ENCODE results near the gene WDR76.
A peak's percentile ranks its signal among the peaks of the same experiment; 100 is the strongest.

Gene WDR76

DNA sequence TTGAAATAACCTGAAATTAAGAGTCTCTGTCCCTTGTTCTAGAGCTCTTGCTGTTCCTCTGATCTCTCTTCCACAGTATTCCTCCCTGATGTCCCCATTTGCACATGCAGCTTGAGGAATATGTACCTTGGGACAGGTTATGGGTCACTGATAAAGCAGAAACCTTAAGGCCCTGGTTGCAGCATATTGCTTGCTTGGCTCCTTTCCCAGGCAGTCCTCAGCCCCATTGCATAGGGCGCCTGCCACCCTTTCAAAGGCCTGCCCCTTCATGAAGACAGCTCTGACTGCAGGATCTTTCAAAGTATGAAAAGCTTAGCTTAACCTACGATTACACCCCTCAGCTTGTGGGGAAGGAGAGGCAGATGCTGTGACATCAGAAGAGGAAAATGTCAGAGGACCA is 51.6 kb downstream of the WDR76 start:
- no peak for DNase-seq (ENCODE audit: low spot score)

DNA sequence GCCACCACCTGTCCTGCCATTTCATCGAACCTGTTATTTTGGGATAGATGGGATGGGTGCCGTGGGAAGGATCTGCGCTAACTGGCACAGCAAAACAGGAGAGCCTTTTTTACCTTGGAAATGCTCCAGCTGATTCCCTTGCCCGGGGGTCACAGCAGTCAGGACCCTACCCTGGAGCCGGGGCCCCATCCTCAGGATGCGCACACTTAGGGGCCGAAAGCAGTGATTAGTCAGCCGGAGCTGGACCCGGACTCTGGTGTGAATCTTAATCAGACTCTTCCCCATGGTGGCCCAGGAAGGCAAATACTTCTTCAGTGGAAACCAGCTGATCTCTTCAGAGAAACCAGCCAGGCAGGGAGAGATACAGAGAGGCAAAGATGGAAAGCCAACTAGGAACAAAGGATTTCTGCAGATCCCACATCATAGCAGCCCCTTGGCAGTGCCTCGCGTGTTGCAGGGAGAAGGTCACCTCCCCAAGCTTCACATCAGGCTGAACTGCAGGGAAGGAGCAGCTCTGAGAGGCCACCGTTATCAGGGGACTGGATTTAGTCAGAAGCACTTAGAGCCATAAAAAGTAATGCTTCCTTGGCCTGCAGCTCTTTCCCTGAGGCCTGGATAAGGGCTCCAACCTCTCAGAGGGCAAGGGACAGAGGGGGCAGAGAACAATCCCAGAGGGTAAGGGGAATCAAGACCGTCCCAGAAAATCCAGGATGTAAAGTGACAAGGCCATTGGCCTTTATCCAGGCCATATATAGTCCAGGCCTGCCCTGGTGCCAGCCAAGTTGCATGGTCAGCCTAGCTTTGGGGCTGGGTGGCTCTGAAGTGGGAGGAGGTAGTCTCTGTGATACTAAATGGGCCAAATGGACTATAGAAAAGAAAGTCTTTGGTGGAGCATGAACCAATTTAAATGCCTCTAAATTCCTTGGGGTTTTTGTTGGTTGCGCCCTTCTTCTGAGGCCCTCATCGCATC is 52.9 kb downstream of the WDR76 start:
- no peak for DNase-seq (ENCODE audit: low spot score)

GRCh38 chr15:43880406-43881194 is 53.8 kb downstream of the WDR76 start:
- DNase-seq (ENCODE audit: low spot score): no peak

GRCh38 chr15:43881245-43881644 is 54.4 kb downstream of the WDR76 start:
- no peak for DNase-seq (ENCODE audit: low spot score)

DNA sequence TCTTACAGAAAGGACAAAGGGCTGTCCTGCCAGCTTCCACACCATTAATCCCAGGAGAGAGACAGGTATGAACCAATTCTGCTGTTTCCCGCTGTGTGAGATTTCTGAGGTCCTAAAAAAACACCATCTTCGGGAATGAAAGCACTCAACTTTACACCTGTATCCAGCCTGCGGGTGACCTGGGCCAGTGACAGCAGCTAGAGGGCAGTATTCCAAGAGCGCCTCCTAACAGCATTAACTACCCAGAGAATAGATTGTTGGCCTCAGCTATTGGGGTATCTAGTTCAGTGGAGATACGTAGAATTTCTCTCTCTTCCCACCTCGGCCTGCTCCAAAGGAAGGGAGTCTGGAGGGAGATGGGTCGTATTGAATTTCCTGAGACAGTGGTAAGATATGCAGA is 55.1 kb downstream of the WDR76 start:
- DNase-seq (ENCODE audit: low spot score): no peak

DNA sequence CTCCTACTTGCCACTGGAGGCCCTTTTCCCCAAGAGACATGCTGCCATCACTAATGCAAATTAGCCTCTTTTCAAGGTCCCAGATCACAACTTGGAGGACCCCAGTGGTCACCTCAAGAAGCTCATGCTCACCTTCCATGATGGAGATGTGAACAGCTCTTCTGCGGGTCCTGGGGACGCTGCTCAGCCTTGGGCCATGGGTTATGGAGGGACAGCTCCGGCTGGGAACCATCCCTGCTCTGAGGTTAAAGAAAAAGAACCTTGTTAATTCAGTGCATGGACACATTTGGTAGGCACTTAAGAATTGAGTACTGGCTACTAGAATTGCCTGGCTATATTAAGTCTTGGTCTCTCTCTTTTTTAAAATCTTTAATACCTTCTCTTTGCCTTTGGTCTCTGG is 56.8 kb downstream of the WDR76 start:
- DNase-seq (ENCODE audit: low spot score): no peak

DNA sequence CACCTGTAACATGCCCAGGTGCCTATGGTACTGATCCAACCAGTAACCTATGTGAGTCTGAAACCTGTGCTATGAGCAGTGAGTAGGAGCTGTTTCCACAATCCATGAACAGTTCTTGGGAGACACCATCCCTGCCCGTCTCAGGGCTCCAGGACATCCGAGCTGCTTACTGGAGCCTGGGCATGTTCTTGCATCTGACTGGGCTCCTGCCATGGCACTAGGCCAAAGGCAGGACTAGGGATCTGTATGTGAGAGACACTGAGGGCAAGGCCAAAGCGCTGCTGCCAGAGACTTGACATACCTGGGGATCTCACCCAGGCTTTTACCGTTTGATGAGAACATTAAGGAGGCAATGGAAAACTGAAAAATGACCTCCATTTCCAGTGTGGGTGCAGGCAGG is 59.8 kb downstream of the WDR76 start:
- DNase-seq (ENCODE audit: low spot score): no peak

DNA sequence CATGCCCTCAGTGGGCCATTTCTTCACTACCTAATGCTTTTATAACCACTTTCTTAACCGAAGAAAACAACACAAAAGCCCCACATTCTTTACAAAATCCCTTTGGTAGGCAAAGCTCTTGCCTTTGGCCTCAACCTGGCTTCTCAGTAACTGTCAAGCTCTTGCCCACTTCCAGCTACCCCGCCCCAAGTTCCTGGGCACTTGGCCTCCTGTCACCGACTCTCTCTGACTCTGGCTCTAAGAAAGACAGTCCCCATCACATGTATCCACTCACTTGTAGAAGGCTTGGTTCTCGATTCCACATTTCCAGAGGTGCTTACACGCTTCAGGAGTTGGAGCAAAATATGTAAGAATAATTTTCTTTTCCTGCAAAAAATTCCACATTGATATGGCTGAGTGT is 61.1 kb downstream of the WDR76 start:
- no peak for DNase-seq (ENCODE audit: low spot score)

DNA sequence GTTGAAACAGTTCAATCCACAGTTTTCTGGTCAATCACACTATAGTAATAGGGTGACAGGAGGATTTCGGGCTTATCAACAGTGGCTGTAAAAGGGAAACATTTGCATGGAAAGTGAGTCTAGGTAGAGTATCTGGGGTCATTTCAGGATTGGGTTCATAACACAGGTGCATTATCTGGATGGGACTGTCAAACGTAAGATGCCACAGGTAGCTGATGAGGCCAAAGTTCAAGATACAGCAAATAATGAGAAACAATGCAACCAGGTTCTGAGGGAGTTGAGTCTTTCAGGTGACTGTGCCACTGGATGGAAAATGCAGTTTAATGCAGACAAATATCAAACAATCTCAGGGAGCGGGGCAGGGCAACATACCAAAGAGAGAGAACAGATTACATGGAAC is 62.2 kb downstream of the WDR76 start:
- DNase-seq (ENCODE audit: low spot score): no peak

GRCh38 chr15:43893956-43894355 is 67.2 kb downstream of the WDR76 start:
- no peak for DNase-seq (ENCODE audit: low spot score)

DNA sequence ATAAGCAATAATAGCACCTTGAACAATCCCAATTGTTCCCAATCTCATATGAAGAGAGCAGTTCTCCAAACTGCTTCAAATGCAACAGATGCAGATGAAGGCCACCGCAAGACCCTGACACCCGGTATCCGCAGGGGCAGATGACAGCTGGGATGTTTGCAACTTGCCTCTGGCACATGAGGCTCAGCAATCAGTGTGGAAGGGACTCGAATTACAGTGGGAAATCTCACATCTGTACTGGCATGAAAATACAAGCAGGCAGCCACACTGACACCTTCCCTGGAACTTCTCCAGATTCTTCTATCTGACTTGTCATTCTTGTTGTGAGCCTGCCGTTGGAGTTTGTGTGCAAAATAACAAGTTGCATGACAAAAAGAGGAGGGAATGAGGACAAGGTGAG is 68.8 kb downstream of the WDR76 start:
- DNase-seq (ENCODE audit: low spot score): no peak

DNA sequence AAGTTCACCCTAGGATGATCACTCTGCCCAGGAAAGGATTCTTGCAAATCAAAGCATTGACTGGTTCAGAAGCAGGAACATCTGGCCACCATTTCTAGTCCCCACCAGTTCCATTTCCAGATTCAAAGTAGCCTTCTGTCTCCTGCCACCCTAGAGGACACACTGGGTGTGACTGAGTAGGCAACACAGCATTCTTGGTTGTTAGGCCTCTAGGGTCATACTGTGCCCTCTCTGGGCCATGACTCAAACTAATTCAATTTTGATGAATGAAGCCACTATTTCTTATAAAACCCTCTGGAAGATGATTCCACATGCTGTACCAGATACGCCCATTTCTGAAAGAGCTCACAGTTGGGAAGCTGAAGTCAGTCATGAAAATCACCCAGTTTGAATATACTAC is 69.7 kb downstream of the WDR76 start:
- DNase-seq (ENCODE audit: low spot score): no peak

- no peak for DNase-seq (ENCODE audit: low spot score)
These were observed 72.1 kb downstream of the WDR76 start for GRCh38 chr15:43898891-43899290.

GRCh38 chr15:43899928-43900327 is 73.1 kb downstream of the WDR76 start:
- DNase-seq (ENCODE audit: low spot score): peak; percentile 37

GRCh38 chr15:43900996-43901395 is 74.2 kb downstream of the WDR76 start:
- DNase-seq (ENCODE audit: low spot score): no peak

DNA sequence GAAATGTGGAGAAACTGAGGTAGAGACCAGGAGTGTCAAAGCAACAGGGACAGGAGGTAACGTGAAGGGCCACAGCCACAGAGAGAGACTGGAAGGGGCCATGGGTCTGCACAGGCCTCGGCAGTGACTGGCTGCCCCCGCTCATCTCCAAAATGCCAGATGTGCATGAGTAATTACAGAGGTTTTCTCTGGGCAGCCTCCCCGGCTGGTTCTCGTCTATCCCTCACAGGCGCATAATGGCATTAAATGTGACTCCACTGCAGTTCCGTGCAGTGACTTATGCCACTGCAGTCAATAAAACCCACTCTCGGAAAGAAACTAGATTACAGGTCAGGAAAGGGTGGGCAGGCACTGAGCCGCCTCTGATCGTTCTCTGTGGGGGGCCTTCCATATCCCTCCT is 74.7 kb downstream of the WDR76 start:
- no peak for DNase-seq (ENCODE audit: low spot score)

DNA sequence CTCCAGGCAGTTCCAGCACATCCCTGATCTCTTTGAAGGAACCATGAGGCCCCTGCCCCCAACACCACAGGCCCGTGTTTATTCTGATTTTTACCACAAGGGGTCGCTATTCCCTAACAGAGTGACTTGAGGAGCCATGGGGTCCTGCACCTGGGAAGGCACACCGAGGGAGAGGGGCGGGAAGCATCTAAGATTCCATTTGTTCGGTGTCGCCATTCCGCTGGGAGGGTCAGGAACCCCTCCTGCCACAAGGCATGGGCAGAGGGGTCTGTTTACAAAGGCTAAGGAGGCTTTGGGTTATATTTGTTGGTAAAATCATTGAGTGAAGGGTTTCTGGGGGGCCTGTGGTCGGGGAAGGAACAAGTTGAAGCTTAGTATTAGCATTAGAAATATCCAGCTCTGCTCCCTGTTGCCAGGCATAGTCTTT is 77.1 kb downstream of the WDR76 start:
- peak; percentile 62 for DNase-seq (ENCODE audit: low spot score)

DNA sequence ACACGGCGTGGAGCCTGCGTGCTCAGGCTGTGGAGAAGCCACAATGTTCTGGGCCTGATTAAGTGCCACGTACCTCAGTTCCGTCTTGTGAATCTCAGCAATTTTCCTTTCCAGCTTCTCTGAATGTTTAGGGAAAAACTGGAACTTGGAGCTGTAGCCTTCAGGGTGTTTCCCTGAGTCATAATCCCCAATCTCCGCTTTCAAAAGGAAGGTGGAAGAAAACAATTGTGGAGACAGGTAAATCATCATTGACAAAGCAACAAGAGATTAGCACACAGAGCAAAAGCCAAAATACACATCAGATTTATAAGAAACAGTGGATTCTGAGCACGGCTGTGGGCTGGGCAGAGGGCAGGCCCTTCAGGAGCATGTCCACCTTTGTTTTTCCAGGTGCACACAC is 79.0 kb downstream of the WDR76 start:
- no peak for DNase-seq (ENCODE audit: low spot score)

DNA sequence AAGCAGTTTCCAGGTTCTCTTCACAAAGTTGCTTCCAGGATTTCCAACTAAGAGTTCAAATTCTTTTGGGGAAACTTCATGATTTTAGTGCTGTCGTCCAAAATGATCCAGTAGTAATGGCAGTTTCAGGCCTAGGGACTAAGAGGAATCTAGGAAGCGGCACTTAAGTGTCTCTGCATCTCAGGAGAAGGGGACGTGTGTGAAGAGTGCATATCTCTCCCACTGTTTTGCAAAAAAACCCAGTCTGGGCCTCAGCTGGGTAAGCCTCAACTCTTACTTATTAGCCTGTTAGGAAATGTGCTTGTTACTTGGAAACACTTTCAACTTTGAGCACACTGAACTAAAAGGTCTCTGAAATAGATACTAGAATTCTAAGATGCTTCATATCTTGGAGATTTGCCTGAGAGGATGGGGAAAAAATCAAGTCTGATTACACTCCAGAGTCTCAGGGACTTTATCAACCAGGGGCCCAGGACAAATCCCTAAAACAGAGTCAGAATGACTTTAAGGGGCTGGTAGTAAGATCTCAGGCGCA is 81.8 kb downstream of the WDR76 start:
- no peak for DNase-seq (ENCODE audit: low spot score)

DNA sequence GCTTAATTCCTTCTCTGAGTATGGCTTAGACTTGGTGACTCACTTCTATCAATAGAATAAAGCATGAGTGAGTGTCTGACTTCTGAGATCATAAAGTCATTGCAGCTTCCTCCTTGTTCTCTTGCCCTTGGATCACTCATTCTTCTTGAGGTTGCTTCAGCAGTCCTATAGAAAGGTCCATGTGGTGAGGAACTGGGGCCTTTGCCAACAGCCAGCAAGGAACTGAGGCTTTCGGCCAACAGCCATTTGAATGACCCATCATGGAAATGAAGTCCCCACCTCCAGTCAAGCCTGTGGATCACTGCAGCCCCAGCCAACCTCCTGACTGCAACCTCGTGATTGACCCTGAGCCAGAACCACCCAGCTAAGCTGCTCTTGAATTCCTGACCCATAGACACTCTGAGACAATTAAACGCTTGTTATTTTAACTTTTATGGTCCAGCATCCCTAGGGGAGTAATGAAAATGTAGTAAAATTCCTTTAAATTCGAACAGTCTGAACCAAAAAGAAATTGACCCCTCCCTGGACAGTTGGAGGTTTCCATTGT is 84.5 kb downstream of the WDR76 start:
- DNase-seq (ENCODE audit: low spot score): no peak

- DNase-seq (ENCODE audit: low spot score): no peak
These were observed 85.4 kb downstream of the WDR76 start for GRCh38 chr15:43912208-43912607.

- DNase-seq (ENCODE audit: low spot score): no peak
These were observed 86.4 kb downstream of the WDR76 start for GRCh38 chr15:43913026-43913780.
